Trophoblast cell (in vitro differentiated cells and primary cell): Measurements from ENCODE around the gene PRPS1. TPM values are rescaled to one million over a fixed set of nuclear protein-coding genes. Genes with fewer than 3 reads are reported as not detected.

Experiments used
- DNase-seq, 2 donors: peaks; one replicate each; pipeline ENCODE4 v3.0.0-alpha.2; 2016
- H2AFZ ChIP-seq: 2 replicates; pipeline ENCODE4 v1.6.1; 2013; ENCODE audit warnings: low read length, moderate library complexity, mild to moderate bottlenecking; ENCODE audit not compliant: insufficient read depth, poor library complexity
- H2AK5ac ChIP-seq: 2 replicates; pipeline ENCODE4 v1.6.1; 2013; ENCODE audit warnings: mild to moderate bottlenecking, low read length
- H2BK120ac ChIP-seq: 2 replicates; pipeline ENCODE4 v1.6.1; 2013; ENCODE audit warnings: low read length, mild to moderate bottlenecking, moderate library complexity; ENCODE audit not compliant: insufficient read depth, poor library complexity
- H2BK12ac ChIP-seq: 2 replicates; pipeline ENCODE4 v1.6.1; 2013; ENCODE audit warnings: mild to moderate bottlenecking, low read length, moderate library complexity
- H2BK5ac ChIP-seq: 2 replicates; pipeline ENCODE4 v1.6.1; 2013; ENCODE audit warnings: low read length, low read depth, moderate library complexity, mild to moderate bottlenecking; ENCODE audit not compliant: poor library complexity
- H3K14ac ChIP-seq: 2 replicates; pipeline ENCODE4 v1.6.1; 2013; ENCODE audit warnings: mild to moderate bottlenecking, low read length
- H3K18ac ChIP-seq: 2 replicates; pipeline ENCODE4 v1.6.1; 2013; ENCODE audit warnings: mild to moderate bottlenecking, low read length
- H3K23ac ChIP-seq: 2 replicates; pipeline ENCODE4 v1.6.1; 2013; ENCODE audit warnings: low read length
- H3K27ac ChIP-seq: 2 replicates; pipeline ENCODE4 v1.5.1; 2013; ENCODE audit warnings: low read depth, mild to moderate bottlenecking, inconsistent platforms, low read length, moderate library complexity
- H3K27me3 ChIP-seq: 2 replicates; pipeline ENCODE4 v1.6.1; 2013; ENCODE audit warnings: inconsistent platforms, mild to moderate bottlenecking, low read length, moderate library complexity; ENCODE audit not compliant: insufficient read depth
- H3K36me3 ChIP-seq, 2 experiments: 1 replicate in 1 of 2; 2 replicates in 1 of 2; pipeline ENCODE4 v1.6.1; 2013; ENCODE audit warnings: low read length in 2 of 2, mild to moderate bottlenecking in 2 of 2, moderate library complexity in 1 of 2; ENCODE audit not compliant: insufficient read depth in 2 of 2, control insufficient read depth in 1 of 2
- H3K4ac ChIP-seq: 2 replicates; pipeline ENCODE4 v1.6.1; 2013; ENCODE audit warnings: low read depth, mild to moderate bottlenecking, low read length, moderate library complexity
- H3K4me1 ChIP-seq, 2 experiments: 1 replicate in 1 of 2; 2 replicates in 1 of 2; pipeline ENCODE4 v1.6.1; 2013; ENCODE audit warnings: low read length in 2 of 2, mild to moderate bottlenecking in 2 of 2, moderate library complexity in 1 of 2; ENCODE audit not compliant: insufficient read depth in 2 of 2, control insufficient read depth in 1 of 2
- H3K4me2 ChIP-seq: 2 replicates; pipeline ENCODE4 v1.6.1; 2013; ENCODE audit warnings: inconsistent platforms, mild to moderate bottlenecking, low read length, moderate library complexity
- H3K4me3 ChIP-seq: 2 replicates; pipeline ENCODE4 v1.5.1; 2013; ENCODE audit warnings: mild to moderate bottlenecking, low read depth, low read length, inconsistent platforms
- H3K79me1 ChIP-seq: one replicate; pipeline ENCODE4 v1.6.1; 2013; ENCODE audit warnings: low read length
- H3K79me2 ChIP-seq: 2 replicates; pipeline ENCODE4 v1.6.1; 2013; ENCODE audit warnings: low read length, mild to moderate bottlenecking; ENCODE audit not compliant: control insufficient read depth, insufficient read depth, poor library complexity
- H3K9ac ChIP-seq: 2 replicates; pipeline ENCODE4 v1.6.1; 2013; ENCODE audit warnings: mild to moderate bottlenecking, low read length
- H3K9me3 ChIP-seq: 2 replicates; pipeline ENCODE4 v1.6.1; 2013; ENCODE audit warnings: low read depth, mild to moderate bottlenecking, control low read depth, inconsistent platforms, low read length; ENCODE audit not compliant: insufficient read depth
- H4K12ac ChIP-seq: 2 replicates; pipeline ENCODE4 v1.6.1; 2013; ENCODE audit warnings: low read depth, mild to moderate bottlenecking, low read length, moderate library complexity
- H4K8ac ChIP-seq: 2 replicates; pipeline ENCODE4 v1.6.1; 2013; ENCODE audit warnings: low read depth, mild to moderate bottlenecking, low read length, moderate library complexity
- H4K91ac ChIP-seq: one replicate; pipeline ENCODE4 v1.6.1; 2013; ENCODE audit warnings: low read depth, mild to moderate bottlenecking, low read length, moderate library complexity
- WGBS: extraction: QIAGEN DNeasy Blood & Tissue Kit; methylation state at CpG from one replicate; pipeline ENCODE4 v1.1.7; 2013; ENCODE audit warnings: missing lambda C conversion rate; ENCODE audit not compliant: insufficient read length, insufficient coverage; ENCODE audit errors: extremely low coverage; 5-methylcytosine and 5-hydroxymethylcytosine counted together
- polyA plus RNA-seq: library from polyadenylated mRNA; stranded (reverse); fragments of 200-250 nt; gene quantifications from 2 replicates; pipeline ENCODE4 v1.2.3, GENCODE V29; 2013

PRPS1 gene
- polyA plus RNA-seq, result 12.3 and 13.8 TPM in 2 replicates

DNA sequence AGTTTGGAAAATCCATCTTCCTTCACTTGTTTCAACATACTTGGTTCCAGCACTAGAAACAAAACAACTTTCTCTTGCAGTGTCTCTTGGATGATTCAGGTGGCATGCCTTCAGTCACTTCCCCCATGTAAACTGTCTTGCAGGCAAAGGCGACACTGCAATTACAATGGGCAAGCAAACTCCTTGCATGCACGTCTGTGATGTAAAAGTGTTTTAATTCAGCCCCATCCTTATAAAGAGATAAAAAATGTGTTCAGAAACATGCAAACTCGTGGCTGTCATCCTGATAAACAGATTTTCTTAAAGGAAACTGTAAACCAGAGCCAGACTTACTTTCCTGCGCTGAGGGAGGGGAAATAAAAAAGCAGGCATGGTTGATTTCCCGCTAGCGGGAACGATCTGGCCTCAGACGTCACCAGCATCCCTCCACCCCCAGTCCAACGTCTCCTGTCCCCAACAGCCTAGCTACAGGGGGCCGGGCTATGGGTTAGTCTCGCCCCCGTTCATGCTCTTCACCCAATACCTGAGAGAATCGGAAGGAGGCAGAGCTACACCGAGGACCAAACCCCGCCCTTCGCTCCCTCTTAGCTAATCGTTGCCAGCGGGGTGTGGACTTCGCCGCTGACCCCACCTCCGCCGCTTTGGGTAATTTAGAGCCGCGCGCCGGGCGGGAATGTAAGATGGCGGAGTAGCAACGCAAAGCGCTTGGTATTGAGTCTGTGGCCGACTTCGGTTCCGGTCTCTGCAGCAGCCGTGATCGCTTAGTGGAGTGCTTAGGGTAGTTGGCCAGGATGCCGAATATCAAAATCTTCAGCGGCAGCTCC, at the start of gene PRPS1:
PRPS1 (plus strand) TSS at position 673 of the 824 bp plus-strand sequence; CDS start at position 792, 119 bp downstream.
- peak within 1 kb of the TSS; percentile 63 for H2AFZ ChIP-seq
- peak within 1 kb of the TSS; percentile 35 for H4K8ac ChIP-seq
- no peaks in the 10 kb centered on the region for H3K4me1 ChIP-seq
- H3K4ac ChIP-seq, result no peak within 1 kb of the TSS
- H2BK120ac ChIP-seq, result no peak within 1 kb of the TSS
- H4K12ac ChIP-seq, result peak within 1 kb of the TSS; percentile 7
- H3K27ac ChIP-seq, result no peak within 1 kb of the TSS
- H3K36me3 ChIP-seq, result no peaks in the 10 kb centered on the region
- WGBS, result no CpG with 5 or more reads among the region's 37 CpGs
- H3K27me3 ChIP-seq, result no peaks in the 10 kb centered on the region
- no peak within 1 kb of the TSS for H2BK12ac ChIP-seq
- H3K79me1 ChIP-seq, result no peaks in the 10 kb centered on the region
- H3K9me3 ChIP-seq, result no peaks in the 10 kb centered on the region
- DNase-seq, result peak; percentile 85 to 87
- no peak within 1 kb of the TSS for H4K91ac ChIP-seq
- H2BK5ac ChIP-seq, result no peak within 1 kb of the TSS
- peak within 1 kb of the TSS; percentile 85 for H3K4me3 ChIP-seq
- peak within 1 kb of the TSS; percentile 96 for H3K4me2 ChIP-seq
- H2AK5ac ChIP-seq, result no peak within 1 kb of the TSS
- no peaks in the 10 kb centered on the region for H3K79me2 ChIP-seq
- no peak within 1 kb of the TSS for H3K18ac ChIP-seq
- peak within 1 kb of the TSS; percentile 64 for H3K9ac ChIP-seq
- H3K14ac ChIP-seq, result no peak within 1 kb of the TSS
- H3K23ac ChIP-seq, result no peak within 1 kb of the TSS

DNA sequence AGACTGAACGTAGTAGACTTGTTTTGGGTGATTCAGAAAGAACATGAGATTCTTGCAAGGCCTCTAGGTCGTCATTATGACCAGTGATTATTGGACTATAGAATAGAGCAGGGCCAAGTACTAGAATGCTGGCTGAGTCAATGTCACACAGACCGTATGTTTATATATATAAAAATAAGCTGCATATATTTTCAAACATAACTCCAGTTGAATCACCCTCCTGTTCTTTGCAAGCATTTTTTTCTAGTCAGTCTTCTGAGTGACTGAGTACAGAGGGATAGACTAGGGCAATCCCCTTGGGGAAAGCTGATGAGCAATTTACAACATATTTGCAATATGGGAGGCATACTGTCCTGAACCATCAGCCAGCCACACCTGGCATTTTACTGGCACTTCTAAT, 48.4 kb upstream of the PRPS1 start:
- Histone ChIP-seq H3K23ac (no peak overlapping the region), H4K91ac (no peak overlapping the region), H3K14ac (no peak overlapping the region), H3K79me1 (no peaks in the 10 kb centered on the region), H3K9ac (no peak overlapping the region), H3K9me3 (no peaks in the 10 kb centered on the region), H3K4me2 (no peak overlapping the region), H3K18ac (no peak overlapping the region), H2AFZ (no peak overlapping the region), H2BK5ac (no peak overlapping the region), H3K36me3 (no peaks in the 10 kb centered on the region), H4K12ac (no peak overlapping the region), H2BK120ac (no peak overlapping the region), H3K4ac (no peak overlapping the region), H3K27ac (no peak overlapping the region), H3K79me2 (no peaks in the 10 kb centered on the region), H3K27me3 (no peaks in the 10 kb centered on the region), H2BK12ac (no peak overlapping the region), H4K8ac (no peak overlapping the region), H2AK5ac (no peak overlapping the region), H3K4me3 (no peak overlapping the region), H3K4me1 (no peaks in the 10 kb centered on the region)
- WGBS, result no CpG with 5 or more reads among the region's 3 CpGs
- DNase-seq, result no peak

DNA sequence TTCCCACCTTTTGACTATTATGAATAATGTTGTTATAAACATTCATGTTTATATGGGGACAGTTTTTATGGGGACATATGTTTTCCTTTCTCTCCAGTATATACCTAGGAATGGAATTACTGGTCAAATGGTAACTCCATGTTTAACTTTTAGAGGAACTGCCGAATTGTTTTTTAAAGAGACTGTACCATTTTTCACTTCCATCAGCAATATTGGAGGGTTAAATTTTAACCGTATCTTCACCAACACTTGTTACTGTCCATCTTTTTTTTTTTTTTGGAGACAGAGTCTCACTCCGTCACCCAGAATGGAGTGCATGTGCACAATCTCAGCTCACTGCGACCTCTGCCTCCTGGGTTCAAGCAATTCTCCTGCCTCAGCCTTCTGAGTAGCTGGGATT, 46.4 kb upstream of the PRPS1 start:
- H3K23ac ChIP-seq, result no peak overlapping the region
- H2BK5ac ChIP-seq, result no peak overlapping the region
- no peak overlapping the region for H4K8ac ChIP-seq
- no peak overlapping the region for H3K27ac ChIP-seq
- no peak overlapping the region for H2BK12ac ChIP-seq
- H3K27me3 ChIP-seq, result no peaks in the 10 kb centered on the region
- DNase-seq, result no peak
- no peak overlapping the region for H3K9ac ChIP-seq
- H3K9me3 ChIP-seq, result no peaks in the 10 kb centered on the region
- H4K12ac ChIP-seq, result no peak overlapping the region
- no peak overlapping the region for H3K18ac ChIP-seq
- no peaks in the 10 kb centered on the region for H3K36me3 ChIP-seq
- no peak overlapping the region for H2BK120ac ChIP-seq
- H3K79me1 ChIP-seq, result no peaks in the 10 kb centered on the region
- H3K14ac ChIP-seq, result no peak overlapping the region
- WGBS, result no CpG with 5 or more reads among the region's 4 CpGs
- H2AK5ac ChIP-seq, result no peak overlapping the region
- no peak overlapping the region for H2AFZ ChIP-seq
- H4K91ac ChIP-seq, result no peak overlapping the region
- H3K79me2 ChIP-seq, result no peaks in the 10 kb centered on the region
- H3K4me1 ChIP-seq, result no peaks in the 10 kb centered on the region
- H3K4ac ChIP-seq, result no peak overlapping the region
- H3K4me3 ChIP-seq, result no peak overlapping the region
- H3K4me2 ChIP-seq, result no peak overlapping the region

DNA sequence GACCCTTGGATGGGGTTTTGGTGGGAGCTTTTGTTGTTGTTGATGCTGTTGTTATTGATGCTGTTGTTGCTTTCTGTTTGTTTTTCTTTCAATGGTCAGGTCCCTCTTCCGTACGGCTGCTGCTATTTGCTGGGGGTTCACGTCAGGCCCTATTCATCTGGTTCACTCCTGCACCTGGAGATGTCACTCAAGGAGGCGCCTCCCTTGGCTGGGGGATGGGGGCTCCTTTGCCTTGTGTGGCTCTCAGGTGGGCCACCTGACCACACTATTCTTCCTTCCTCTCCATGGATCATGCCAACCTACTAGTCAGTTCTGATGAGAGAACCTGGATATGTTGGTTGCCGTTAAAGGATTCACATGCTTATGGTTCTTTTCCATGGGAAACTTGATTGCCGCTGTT, 39.1 kb upstream of the PRPS1 start:
- H3K36me3 ChIP-seq, result no peaks in the 10 kb centered on the region
- no peak overlapping the region for H3K4me2 ChIP-seq
- no peaks in the 10 kb centered on the region for H3K4me1 ChIP-seq
- H3K4ac ChIP-seq, result no peak overlapping the region
- H3K4me3 ChIP-seq, result no peak overlapping the region
- H3K27ac ChIP-seq, result no peak overlapping the region
- no peak overlapping the region for H4K12ac ChIP-seq
- no peaks in the 10 kb centered on the region for H3K79me1 ChIP-seq
- no peak overlapping the region for H2BK5ac ChIP-seq
- no peak overlapping the region for H3K18ac ChIP-seq
- no peak overlapping the region for H4K8ac ChIP-seq
- no peak overlapping the region for H3K23ac ChIP-seq
- H2BK12ac ChIP-seq, result no peak overlapping the region
- no CpG with 5 or more reads among the region's 6 CpGs for WGBS
- no peak overlapping the region for H4K91ac ChIP-seq
- H3K9me3 ChIP-seq, result no peaks in the 10 kb centered on the region
- H3K27me3 ChIP-seq, result no peaks in the 10 kb centered on the region
- H2AFZ ChIP-seq, result no peak overlapping the region
- no peak overlapping the region for H3K14ac ChIP-seq
- no peak for DNase-seq
- H3K9ac ChIP-seq, result no peak overlapping the region
- no peak overlapping the region for H2AK5ac ChIP-seq
- H3K79me2 ChIP-seq, result no peaks in the 10 kb centered on the region
- H2BK120ac ChIP-seq, result no peak overlapping the region
